GM21717 (cell line): Measurements from ENCODE around the gene DLX3.
"Not testable (repeated sequence)": the region's sequence is repeated elsewhere in the genome, so short reads cannot be mapped to it uniquely, and the experiment has no call there.

Source experiments
- ATAC-seq: cut with Tn5 transposase; IDR thresholded peaks from one replicate; pipeline ENCODE4 v1.9.1; 2021; ENCODE audit warnings: mild to moderate bottlenecking, moderate library complexity; ENCODE audit not compliant: unreplicated experiment

The DLX3 gene

DNA sequence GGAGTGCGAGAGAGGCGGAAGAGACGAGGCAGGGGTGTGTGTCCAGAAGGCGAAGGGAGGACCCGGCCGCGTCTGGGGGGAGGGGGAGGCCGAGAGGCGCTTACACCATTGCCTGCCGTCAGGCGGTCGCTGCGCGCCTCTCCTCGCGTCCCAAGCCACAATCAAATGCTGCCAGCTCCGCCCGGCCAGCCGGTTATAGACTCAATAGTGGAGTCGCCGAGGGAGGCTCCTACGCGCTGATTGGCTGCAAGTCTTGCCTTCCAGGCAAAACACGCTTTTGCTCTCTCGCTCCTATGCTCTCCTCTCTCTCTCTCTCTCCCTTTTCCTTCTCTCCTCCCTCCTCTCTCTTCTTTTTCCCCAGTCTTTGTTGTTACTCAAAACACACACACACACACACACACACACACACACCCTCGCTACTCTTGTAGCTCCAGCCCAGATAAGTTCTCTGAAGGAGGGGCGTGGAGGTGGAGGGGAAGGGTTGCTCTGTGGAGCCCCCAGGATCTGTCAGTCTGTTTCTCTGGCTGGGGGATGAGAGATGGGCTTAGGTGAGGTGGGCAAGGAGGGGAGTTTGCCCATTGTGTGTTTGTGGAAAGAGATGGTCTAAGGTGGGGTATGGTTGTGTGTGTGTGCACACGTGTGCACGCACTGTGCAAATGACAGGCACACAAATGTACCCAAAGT, at the start of gene DLX3:
TSS of gene DLX3 (minus strand) at position 170 of the 684 bp plus-strand sequence. CDS start 226 bp downstream, outside the sequence.
- ATAC-seq, result no peak

- ATAC-seq, result no peak
Measured at GRCh38 chr17:50044483-50044882, 49.5 kb upstream of the DLX3 start.

- ATAC-seq, result no peak
Measured at GRCh38 chr17:50043290-50044148, 48.5 kb upstream of the DLX3 start.

GRCh38 chr17:50042211-50042610, 47.2 kb upstream of the DLX3 start:
- no peak for ATAC-seq

DNA sequence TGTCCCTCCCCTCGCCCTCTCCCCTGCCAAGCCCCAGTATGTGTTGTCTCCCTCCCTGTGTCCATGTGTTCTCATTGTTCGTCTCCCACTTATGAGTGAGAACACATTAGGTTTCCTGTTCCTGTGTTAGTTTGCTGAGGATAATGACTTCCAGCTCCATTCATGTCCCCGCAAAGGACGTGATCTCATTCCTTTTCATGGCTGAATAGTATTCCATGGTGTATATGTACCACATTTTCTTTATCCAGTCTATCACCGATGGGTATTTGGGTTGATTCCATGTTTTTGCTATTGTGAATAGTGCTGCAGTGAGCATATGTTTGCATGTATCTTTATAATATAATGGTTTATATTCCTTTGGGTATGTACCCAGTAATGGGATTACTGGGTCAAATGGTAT, 45.5 kb upstream of the DLX3 start:
- ATAC-seq, result not testable (repeated sequence)

DNA sequence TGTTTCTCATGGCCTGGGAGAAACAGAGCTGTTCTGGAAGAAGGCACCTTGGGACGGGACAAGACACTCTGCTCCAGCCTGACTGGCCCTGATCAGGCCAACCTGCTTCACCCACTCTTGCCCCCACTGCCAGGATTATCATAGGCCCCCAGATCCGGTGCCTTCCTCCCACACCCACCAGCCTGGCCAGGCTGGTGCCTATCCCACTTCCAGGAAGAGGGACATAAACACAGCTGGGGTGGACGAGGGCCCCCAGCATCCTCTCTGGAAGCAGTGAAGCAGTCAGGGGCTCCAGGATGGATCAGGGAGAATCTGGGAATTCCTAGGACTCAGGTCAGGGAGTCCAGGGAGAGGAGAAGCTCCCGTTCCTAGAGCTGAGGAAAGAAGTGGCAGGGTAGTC, 44.0 kb upstream of the DLX3 start:
- no peak for ATAC-seq

GRCh38 chr17:50037321-50038107, 42.5 kb upstream of the DLX3 start:
- no peak for ATAC-seq

DNA sequence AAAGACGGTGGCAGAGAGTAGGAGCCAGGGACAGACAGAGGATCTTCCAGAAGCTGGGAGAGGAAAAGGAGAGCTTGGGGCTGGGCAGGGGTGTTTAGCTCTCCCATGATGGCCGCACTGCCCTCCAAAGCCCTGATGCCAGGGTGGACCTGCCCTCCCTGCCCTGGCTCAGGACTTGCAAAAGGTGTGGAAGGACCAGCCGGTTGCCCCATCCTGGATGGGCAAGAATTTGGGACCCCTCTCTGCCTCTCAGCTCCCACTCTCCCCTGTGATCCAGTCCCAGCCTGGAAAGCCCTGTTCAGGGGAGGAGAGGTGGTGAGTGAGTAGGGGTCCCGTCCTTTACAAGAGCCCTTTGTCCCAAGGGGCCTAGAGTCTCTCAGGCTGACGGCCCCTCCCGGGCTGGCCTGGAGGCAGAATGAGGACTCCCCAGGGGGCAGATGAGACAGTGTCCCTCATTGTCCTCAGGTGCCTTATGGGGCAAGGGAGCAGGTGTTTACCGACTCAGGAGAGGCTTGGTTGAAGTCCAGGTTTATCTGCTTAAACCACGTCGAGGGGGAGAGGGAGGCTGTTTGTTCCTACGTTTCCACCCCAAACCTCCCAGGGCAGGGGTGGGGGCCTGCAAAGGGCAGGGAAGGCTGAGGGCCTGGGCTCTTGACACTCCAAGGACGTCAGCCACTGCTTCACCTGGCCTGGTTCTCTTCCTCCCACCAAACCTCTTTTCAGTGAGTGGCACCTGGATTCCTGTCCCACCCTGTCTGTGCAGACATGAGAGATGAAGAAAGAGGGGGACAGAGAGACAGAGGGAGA, 41.6 kb upstream of the DLX3 start:
- ATAC-seq, result no peak

- ATAC-seq, result no peak
Measured at GRCh38 chr17:50035945-50036344, 40.9 kb upstream of the DLX3 start.

GRCh38 chr17:50035421-50035879, 40.4 kb upstream of the DLX3 start:
- ATAC-seq, result no peak

- no peak for ATAC-seq
Measured at GRCh38 chr17:50034498-50035364, 39.7 kb upstream of the DLX3 start.

DNA sequence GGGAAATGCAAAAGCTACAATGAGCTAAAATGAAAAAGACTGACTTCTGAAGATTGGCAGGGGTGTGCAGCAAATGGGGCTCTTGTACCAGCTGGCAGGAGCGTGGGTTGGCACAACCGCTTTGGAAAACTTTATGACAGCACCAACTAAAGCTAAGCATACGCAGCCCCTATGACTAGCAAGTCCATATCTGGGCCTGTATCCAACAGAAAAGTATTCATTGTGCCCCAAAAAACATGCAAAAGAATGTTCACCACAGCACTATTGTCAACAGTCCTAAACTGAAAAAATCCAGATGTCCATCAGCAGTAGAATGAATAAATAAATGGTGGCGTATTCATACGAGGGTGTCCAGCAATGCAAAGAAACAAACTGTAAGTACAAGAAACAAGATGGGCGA, 38.3 kb upstream of the DLX3 start:
- ATAC-seq, result no peak

GRCh38 chr17:50029185-50029584, 34.2 kb upstream of the DLX3 start:
- ATAC-seq, result no peak

- ATAC-seq, result no peak
Measured at GRCh38 chr17:50028736-50029120, 33.7 kb upstream of the DLX3 start.

GRCh38 chr17:50027881-50028735, 33.1 kb upstream of the DLX3 start:
- ATAC-seq, result no peak

DNA sequence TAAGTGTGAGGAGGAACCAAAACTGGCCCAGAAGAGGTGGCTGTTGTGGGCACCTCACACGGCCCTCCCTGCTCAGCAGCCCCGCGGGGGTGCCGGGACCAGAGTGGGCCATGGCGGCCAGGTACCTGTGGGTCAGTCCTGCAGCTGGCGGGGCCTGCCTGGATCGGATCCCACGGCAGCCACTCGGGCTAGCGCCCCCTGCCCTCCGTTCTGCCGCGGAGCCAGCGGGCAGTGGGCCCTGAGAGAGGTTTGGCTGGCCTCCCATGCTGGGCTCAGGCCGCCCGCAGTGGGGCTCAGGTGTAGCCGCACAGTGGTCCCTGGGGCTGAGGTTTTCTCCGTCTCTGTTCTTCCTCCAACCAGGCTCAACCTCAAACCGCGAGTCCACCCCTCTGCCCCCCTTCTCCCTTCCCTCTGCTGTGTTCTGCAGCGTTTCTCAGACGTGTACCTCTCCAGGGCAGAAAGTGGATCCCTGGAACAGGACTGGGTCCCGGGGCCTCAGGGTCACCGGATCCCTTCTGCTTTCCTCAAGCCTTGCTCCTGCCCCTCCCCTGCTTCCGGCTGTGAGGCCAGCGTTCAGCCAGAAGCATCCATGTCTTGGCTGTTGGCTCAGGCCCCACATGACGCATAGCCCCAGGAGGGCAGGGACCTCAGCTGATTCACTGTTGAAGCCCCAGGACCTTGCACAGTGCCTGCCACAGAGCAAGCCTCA, 32.3 kb upstream of the DLX3 start:
- ATAC-seq, result no peak

DNA sequence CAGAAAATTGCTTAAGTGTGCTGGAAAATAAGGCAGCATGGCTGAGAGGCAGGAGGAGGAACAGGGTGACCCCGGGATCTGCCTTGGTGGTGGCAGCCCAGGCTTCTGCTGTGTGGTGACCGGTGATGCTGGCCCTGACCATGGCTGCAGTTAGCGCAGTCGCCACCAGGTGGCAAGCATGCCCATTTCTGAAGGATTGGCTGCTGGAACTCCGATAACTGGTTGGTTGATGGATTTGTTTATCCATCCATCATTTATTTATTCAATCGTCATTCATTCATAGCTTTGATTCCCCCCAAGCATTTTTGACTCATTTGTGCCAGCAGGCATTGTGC, 31.8 kb upstream of the DLX3 start:
- no peak for ATAC-seq

DNA sequence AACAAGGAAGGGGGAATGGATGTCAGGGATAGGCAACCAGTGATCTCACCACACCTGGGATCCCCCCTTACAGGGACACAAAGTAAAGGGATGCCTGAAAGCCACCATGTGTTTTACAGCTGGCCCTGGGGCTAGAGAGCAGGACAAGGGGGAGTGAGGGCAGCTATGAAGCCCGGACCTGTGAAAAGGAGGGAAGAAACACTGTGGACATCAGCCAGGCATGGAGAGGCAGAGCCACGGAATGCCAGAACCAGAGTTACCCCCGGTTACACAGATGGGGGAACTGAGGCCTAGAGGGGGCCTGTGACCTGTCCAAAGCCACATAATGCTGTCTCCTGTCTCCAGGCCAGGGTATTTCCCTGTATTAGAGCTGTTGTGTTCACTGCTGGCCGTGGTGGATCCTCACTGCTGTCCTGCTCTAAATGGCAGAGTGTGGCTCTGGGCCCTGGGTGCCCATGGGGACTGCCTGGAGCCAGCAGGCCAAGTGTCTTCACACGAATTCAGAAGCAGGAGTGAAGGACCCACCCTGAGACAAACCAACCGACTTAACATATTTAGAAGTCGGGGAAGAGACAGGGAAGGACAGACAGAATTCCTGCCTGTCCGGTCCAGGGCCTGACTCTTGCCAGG, 31.1 kb upstream of the DLX3 start:
- ATAC-seq, result no peak
